Epithelial cell of proximal tubule (primary cell): ENCODE results near the gene LPIN2. TPM values are rescaled to one million over a fixed set of nuclear protein-coding genes. Genes with fewer than 3 reads are reported as not detected.

Experiments
- DNase-seq: peaks from one replicate; pipeline ENCODE4 v3.0.0-alpha.2; 2011; ENCODE audit warnings: low read depth
- H3K4me3 ChIP-seq: 2 replicates; pipeline ENCODE4 v1.5.1; 2011; ENCODE audit warnings: low read depth, mild to moderate bottlenecking, low read length
- CTCF ChIP-seq: conservative IDR thresholded peaks from 2 replicates; pipeline ENCODE4 v1.5.1; 2012; ENCODE audit warnings: low read depth, mild to moderate bottlenecking, low read length
- total RNA-seq: library from RNA; depleted of rRNA; stranded (reverse); fragments of >200 nt; gene quantifications from 2 replicates; pipeline ENCODE4 v1.2.3, GENCODE V29; 2015

LPIN2 gene, protein sequence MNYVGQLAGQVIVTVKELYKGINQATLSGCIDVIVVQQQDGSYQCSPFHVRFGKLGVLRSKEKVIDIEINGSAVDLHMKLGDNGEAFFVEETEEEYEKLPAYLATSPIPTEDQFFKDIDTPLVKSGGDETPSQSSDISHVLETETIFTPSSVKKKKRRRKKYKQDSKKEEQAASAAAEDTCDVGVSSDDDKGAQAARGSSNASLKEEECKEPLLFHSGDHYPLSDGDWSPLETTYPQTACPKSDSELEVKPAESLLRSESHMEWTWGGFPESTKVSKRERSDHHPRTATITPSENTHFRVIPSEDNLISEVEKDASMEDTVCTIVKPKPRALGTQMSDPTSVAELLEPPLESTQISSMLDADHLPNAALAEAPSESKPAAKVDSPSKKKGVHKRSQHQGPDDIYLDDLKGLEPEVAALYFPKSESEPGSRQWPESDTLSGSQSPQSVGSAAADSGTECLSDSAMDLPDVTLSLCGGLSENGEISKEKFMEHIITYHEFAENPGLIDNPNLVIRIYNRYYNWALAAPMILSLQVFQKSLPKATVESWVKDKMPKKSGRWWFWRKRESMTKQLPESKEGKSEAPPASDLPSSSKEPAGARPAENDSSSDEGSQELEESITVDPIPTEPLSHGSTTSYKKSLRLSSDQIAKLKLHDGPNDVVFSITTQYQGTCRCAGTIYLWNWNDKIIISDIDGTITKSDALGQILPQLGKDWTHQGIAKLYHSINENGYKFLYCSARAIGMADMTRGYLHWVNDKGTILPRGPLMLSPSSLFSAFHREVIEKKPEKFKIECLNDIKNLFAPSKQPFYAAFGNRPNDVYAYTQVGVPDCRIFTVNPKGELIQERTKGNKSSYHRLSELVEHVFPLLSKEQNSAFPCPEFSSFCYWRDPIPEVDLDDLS
- total RNA-seq, result 15.6 and 18.2 TPM in 2 replicates

GRCh38 chr18:3013024-3013804 lies at the start of gene LPIN2:
LPIN2 (minus strand) TSS chr18:3013144; CDS start chr18:2960840, 52,304 bp downstream.
- TF ChIP-seq CTCF, result no peak
- peak within 1 kb of the TSS; percentile 74 for H3K4me3 ChIP-seq
- DNase-seq, result peak; percentile 72

DNA sequence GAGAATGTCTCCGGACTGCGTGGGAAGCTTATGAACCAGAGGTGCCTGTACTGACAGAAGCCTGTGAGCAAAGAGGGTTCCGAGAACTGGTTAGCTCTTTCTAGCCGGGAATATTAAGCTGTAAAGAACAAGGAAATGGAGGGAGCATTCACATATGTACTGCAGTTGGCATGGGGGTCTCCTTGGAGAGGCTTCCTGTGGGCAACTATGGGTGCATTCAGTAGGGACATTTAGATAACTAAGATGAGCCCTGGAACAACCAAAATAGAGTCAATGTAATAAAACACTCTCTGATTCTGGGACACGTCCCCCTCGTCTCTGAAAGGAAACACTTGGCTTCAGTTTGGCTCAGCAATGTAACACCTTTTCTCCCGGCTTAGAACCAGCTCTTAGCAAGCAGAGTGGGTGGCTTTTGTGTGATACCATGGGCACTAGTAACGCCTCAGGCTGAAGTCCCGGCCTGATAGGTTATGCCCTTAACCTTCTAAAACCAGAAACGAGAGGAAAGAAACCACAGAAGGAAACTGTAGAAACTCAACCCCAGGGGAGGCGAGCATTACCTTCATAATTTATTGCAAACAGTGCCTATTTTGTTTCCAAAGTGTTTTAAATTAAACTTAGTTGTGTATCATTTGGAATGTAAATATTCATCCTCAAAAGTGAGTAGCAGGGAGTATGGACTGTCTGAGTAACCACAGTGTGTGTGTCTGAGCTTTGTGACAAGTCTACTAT lies 48.8 kb upstream of the LPIN2 start:
- H3K4me3 ChIP-seq, result no peak overlapping the region
- DNase-seq, result no peak
- TF ChIP-seq CTCF, result no peak

DNA sequence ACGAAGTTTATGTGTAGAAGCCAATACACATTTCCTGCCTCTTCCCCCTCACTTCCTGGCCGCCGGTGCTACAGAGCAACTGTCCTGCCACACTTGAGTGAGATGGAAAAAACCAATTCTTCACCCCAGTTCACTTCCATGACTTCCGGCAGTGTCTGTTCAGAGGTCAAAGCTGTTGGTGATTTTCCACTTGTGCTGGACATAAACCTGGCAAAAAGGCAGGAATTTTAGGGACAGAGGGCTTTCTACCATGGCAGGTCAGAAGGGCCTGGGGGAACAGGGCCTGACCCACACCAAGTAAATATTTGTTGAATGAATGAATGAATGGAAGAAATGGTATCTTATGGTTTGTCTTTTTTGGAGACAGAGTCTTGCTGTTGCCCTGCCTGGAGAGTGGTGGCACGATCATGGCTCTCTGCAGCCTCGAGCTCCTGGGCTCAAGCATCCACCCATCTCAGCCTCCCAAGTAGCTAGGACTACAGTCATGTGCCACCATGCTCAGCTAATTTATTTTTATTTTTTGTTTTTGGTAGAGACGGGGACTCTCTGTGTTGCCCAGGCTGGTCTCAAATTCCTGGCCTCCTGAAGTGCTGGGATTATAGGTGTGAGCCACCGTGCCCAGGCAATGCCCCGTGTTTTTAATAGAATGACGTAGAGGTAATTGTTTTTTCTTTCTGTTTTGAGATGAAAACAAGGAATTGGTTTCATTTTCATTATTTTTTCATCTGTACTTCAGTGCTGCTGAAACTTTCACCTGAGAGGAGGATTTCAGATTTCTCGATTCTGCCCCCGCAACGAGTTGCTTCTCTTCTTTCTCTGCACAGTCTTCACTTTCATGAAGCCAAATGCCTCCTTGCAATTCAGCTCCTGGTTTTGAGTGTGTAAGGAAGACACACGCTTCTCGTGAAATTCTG lies 48.0 kb upstream of the LPIN2 start:
- DNase-seq, result no peak
- no peak for TF ChIP-seq CTCF
- H3K4me3 ChIP-seq, result no peak overlapping the region

- no peak overlapping the region for H3K4me3 ChIP-seq
- DNase-seq, result no peak
- no peak for TF ChIP-seq CTCF
Measured at GRCh38 chr18:3059272-3059671, 46.3 kb upstream of the LPIN2 start.

DNA sequence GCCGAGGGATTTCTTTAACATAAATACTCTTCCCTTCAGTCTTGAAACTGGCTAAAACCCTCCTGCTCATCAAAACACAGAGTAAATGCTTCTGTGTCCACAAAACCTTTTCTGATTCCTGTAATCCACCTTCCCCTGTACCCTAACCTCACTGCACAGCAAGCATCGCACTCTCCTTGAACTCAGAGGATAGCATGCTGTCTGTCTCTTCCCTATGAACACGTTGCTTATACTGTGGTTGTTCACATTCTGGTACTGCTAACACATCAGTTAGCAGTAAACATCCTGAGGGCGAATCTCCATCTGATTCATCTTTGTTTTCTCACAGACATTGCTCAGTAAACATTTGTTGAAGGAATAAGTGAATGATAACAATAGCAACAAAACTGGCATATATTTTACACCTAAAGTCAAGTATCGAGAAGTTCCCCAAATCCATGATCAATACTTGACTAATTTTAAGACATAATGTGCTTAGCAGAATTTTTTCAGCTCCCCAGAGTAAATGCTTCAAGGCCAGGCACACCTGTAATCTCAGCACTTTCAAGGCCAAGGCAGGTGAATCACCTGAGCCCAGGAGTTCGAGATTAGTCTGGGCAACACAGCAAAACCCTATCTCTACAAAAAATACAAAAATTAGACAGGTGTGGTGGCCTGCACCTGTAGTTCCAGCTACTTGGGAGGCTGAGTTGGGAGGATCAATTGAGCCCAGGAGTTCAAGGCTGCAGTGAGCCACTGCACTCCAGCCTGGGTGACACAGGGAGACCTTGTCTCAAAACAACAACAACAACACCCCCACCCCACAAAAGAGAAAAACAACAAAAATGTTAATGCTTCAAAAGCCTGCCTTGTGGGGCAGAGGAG lies 45.6 kb upstream of the LPIN2 start:
- no peak for TF ChIP-seq CTCF
- DNase-seq, result no peak
- no peak overlapping the region for H3K4me3 ChIP-seq
